ENCODE results near the gene RPS21.

The RPS21 gene

GRCh38 chr20:62428396-62429295 is 41.7 kb downstream of the RPS21 start:
- no peak for DNase-seq

- no peak for DNase-seq
These were observed 42.8 kb downstream of the RPS21 start for GRCh38 chr20:62429455-62430310.

GRCh38 chr20:62430311-62430853 is 43.5 kb downstream of the RPS21 start:
- no peak for DNase-seq

- no peak for DNase-seq
These were observed 44.1 kb downstream of the RPS21 start for GRCh38 chr20:62430866-62431447.

GRCh38 chr20:62433658-62434497 is 47.0 kb downstream of the RPS21 start:
- no peak for DNase-seq

GRCh38 chr20:62436692-62437091 is 49.8 kb downstream of the RPS21 start:
- DNase-seq: no peak

- no peak for DNase-seq
These were observed 50.6 kb downstream of the RPS21 start for GRCh38 chr20:62437496-62437895.

DNA sequence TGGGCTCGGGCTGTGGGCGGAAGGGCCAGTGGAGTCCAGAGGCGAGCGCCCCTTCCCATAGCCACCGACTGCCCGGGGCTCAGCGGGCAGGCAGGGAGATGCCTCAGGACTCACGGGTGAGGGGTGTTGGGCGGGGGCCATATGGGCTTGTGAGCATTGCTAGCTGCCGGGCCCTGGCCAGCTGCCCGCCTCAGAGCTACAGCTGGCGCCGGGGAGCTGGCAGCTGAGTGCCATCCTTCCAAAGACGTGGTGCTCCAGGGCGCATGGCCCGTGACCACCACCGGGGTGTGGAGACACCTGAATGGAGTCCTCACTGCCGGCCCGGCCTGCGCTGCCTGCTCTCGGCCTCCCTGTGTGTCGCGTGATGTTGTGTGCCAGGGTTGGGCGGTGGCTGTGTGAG is 51.0 kb downstream of the RPS21 start:
- no peak for DNase-seq
